GM06990 (cell line): ENCODE data around the gene NUDT5.

Source experiments
- DNase-seq: peaks from one replicate; pipeline ENCODE4 v3.0.0-alpha.2; 2011; ENCODE audit not compliant: insufficient read length; ENCODE audit errors: extremely low read depth
- H3K27me3 ChIP-seq: replicated peaks from 2 replicates; pipeline ENCODE4 v1.6.0; 2011; ENCODE audit warnings: low read length; ENCODE audit not compliant: control insufficient read depth, insufficient read depth
- H3K36me3 ChIP-seq: 2 replicates; pipeline ENCODE4 v1.5.1; 2011; ENCODE audit warnings: low read length; ENCODE audit not compliant: control insufficient read depth, insufficient read depth
- H3K4me3 ChIP-seq: replicated peaks from 2 replicates; pipeline ENCODE4 v1.5.1; 2011; ENCODE audit warnings: low read depth, mild to moderate bottlenecking, control low read depth, low read length
- TF ChIP-seq, protein P1 (sequence below): IDR thresholded peaks from 2 replicates; pipeline ENCODE4 v1.5.1; 2011; ENCODE audit warnings: low read length, control low read depth, mild to moderate bottlenecking, inconsistent platforms; ENCODE audit not compliant: insufficient read depth, poor library complexity, severe bottlenecking

NUDT5 gene

DNA sequence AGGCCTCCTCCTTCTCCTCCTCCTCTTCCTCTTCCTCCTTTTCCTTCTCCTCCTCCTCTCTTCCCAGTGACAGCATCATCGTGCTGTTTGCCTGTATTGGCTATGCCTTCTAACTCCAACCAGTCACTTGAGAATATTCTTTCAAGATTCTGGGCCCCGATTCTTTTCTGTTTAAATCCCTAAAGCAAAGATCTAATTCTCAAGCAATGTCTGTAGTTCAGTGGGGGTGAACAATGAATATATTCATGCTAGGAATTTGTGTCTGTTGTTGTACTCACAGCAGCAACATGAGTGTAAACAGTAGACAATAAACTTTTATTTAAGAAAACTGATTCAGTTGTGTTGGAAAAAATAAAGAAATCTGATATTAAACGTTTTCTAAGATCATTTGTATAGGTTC lies 30.7 kb downstream of the NUDT5 start:
- TF ChIP-seq, protein P1, sequence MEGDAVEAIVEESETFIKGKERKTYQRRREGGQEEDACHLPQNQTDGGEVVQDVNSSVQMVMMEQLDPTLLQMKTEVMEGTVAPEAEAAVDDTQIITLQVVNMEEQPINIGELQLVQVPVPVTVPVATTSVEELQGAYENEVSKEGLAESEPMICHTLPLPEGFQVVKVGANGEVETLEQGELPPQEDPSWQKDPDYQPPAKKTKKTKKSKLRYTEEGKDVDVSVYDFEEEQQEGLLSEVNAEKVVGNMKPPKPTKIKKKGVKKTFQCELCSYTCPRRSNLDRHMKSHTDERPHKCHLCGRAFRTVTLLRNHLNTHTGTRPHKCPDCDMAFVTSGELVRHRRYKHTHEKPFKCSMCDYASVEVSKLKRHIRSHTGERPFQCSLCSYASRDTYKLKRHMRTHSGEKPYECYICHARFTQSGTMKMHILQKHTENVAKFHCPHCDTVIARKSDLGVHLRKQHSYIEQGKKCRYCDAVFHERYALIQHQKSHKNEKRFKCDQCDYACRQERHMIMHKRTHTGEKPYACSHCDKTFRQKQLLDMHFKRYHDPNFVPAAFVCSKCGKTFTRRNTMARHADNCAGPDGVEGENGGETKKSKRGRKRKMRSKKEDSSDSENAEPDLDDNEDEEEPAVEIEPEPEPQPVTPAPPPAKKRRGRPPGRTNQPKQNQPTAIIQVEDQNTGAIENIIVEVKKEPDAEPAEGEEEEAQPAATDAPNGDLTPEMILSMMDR = no peak
- no peaks in the 10 kb centered on the region for H3K27me3 ChIP-seq
- peaks cover 10% of the 10 kb centered on the region for H3K36me3 ChIP-seq
- DNase-seq = no peak
- no peak overlapping the region for H3K4me3 ChIP-seq

- Histone ChIP-seq H3K36me3 (peaks cover 11% of the 10 kb centered on the region), H3K27me3 (no peaks in the 10 kb centered on the region), H3K4me3 (no peak overlapping the region)
- DNase-seq = no peak
- TF ChIP-seq, protein P1 = no peak
Measured at GRCh38 chr10:12164085-12164484, 31.6 kb downstream of the NUDT5 start.

DNA sequence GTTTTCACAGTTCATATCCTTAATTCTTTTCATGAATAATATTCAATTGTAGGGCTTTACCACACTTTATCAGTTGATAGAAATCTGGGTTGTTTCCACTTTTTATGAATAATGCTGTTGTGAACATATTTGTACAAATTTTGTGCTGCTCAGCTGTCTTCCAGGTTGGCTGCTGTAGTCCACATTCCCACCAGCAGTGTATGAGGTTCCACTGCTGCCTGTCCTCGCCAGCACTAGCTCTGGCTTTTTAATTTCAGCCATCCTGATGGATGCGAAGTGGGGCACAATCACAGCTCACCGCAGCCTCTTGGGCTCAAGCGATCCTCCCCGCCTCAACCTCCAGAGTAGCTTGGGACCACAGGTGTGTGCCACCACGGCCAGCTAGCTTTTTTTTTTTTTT lies 32.8 kb downstream of the NUDT5 start:
- TF ChIP-seq, protein P1 = no peak
- Histone ChIP-seq H3K4me3 (no peak overlapping the region), H3K27me3 (no peaks in the 10 kb centered on the region), H3K36me3 (peaks cover 11% of the 10 kb centered on the region)
- DNase-seq = no peak

DNA sequence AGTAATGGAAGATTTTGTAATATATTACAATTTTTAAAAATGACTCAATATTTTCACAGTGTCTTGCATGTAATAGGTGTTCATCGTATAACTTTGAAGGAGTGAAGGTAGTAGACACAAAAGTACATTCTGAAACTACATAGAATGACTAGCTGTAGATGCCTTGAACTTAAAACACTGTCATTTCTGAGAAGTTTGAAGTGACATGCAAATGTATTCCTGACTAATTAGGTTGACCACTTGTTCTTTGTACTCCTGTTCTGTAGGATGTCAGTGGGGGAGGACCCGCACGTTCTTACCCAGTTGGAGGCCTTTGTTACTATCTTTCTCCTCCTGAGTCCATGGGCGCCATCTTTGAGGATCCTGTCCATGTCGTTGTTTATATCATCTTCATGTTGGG lies 35.0 kb downstream of the NUDT5 start:
- DNase-seq = no peak
- Histone ChIP-seq H3K4me3 (no peak overlapping the region), H3K27me3 (no peaks in the 10 kb centered on the region), H3K36me3 (peaks cover 9% of the 10 kb centered on the region)
- TF ChIP-seq, protein P1 = no peak

DNA sequence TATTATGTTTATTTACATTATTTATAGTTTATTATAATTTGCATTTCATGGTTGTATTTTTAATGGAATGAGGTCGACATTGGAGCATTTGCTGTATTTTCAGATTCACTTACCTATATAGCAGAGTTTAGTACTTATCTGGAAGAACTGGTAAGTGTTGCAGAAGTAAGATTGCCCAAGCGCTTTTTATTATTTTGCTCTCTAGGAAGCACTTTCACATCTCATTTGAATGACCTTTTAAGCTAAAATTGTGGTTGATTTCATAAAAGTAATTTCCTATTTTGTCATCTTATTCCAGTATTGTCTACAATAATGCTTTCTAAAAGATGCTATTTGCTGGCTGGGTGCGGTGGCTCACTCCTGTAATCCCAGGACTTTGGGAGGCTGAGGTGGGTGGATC lies 37.6 kb downstream of the NUDT5 start:
- DNase-seq = no peak
- Histone ChIP-seq H3K4me3 (no peak overlapping the region), H3K36me3 (peaks cover 6% of the 10 kb centered on the region)

More for the DNA sequence above, 37.6 kb downstream of the NUDT5 start:
- TF ChIP-seq, protein P1 = no peak
- H3K27me3 ChIP-seq = no peaks in the 10 kb centered on the region
